Activated CD4-positive, alpha-beta T cell treated with anti-CD3 and anti-CD28 coated beads for 4 hours (primary cell): ENCODE data around the gene TMEM200C.
"Not testable (repeated sequence)": the region's sequence is repeated elsewhere in the genome, so short reads cannot be mapped to it uniquely, and the experiment has no call there.

ENCODE experiments used
- DNase-seq, 2 donors: peaks; one replicate each; pipeline ENCODE4 v3.0.0-alpha.2; 2020

TMEM200C gene

GRCh38 chr18:5891184-5891853 lies 4.0 kb downstream of the TMEM200C start:
- no peak for DNase-seq

- peak in 1 of 2 donors; percentile 20 for DNase-seq
These were observed 4.8 kb downstream of the TMEM200C start for GRCh38 chr18:5890331-5891183.

GRCh38 chr18:5885361-5885760 lies 10.0 kb downstream of the TMEM200C start:
- no peak for DNase-seq

- no peak for DNase-seq
These were observed 10.9 kb downstream of the TMEM200C start for GRCh38 chr18:5884375-5884774.

GRCh38 chr18:5879479-5879882 lies 15.8 kb downstream of the TMEM200C start:
- DNase-seq: no peak

- DNase-seq: no peak
These were observed 18.4 kb downstream of the TMEM200C start for GRCh38 chr18:5876891-5877290.

- no peak for DNase-seq
These were observed 21.0 kb downstream of the TMEM200C start for GRCh38 chr18:5874336-5874735.

GRCh38 chr18:5872886-5873285 lies 22.4 kb downstream of the TMEM200C start:
- no peak for DNase-seq

GRCh38 chr18:5871426-5871825 lies 23.9 kb downstream of the TMEM200C start:
- DNase-seq: no peak

GRCh38 chr18:5868218-5868854 lies 27.0 kb downstream of the TMEM200C start:
- no peak for DNase-seq

- no peak for DNase-seq
These were observed 29.8 kb downstream of the TMEM200C start for GRCh38 chr18:5865521-5865920.

GRCh38 chr18:5862127-5862526 lies 33.2 kb downstream of the TMEM200C start:
- not testable (repeated sequence) for DNase-seq

- DNase-seq: no peak
These were observed 38.1 kb downstream of the TMEM200C start for GRCh38 chr18:5857180-5857579.

GRCh38 chr18:5853253-5853652 lies 42.1 kb downstream of the TMEM200C start:
- no peak for DNase-seq

- DNase-seq: no peak
These were observed 43.3 kb downstream of the TMEM200C start for GRCh38 chr18:5851998-5852397.

GRCh38 chr18:5842653-5843052 lies 52.7 kb downstream of the TMEM200C start:
- no peak for DNase-seq

- DNase-seq: no peak
These were observed 53.8 kb downstream of the TMEM200C start for GRCh38 chr18:5841518-5841917.

- DNase-seq: no peak
These were observed 54.8 kb downstream of the TMEM200C start for GRCh38 chr18:5840547-5840946.

- DNase-seq: no peak
These were observed 55.3 kb downstream of the TMEM200C start for GRCh38 chr18:5840025-5840424.

GRCh38 chr18:5839102-5839501 lies 56.2 kb downstream of the TMEM200C start:
- DNase-seq: no peak
